Right hindlimb (tissue), 1 donor: ENCODE results near the gene RDH14.

Experiments used
- DNase-seq: peaks from one replicate; pipeline ENCODE4 v3.0.0-alpha.2; 2018

Gene RDH14

DNA sequence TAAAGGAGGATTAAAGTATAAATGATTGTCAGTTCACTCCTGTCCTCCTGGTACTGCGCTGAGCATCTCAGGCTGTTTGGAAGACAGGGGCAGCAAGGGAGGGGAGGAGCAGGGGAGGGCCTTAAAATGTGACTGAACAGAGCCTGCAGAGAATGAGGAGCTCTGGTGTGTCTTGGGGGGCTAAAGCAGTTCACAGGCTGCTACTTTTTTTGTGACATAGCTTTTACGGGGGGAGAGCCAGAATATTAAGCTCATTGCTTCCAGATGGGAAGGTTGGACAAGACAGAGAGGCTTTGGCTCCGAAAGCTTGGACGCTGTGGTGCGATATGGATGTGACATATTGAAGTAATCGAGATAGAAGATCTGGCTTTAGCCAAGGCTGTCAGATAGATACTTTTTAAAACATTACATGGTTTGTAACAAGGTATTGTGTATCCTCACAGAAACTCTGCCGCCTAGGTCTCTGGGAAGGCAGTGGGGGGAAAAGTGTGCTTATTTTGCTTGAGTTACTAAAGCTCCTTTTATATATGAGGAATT is 40.5 kb downstream of the RDH14 start:
- peak; percentile 83 for DNase-seq

DNA sequence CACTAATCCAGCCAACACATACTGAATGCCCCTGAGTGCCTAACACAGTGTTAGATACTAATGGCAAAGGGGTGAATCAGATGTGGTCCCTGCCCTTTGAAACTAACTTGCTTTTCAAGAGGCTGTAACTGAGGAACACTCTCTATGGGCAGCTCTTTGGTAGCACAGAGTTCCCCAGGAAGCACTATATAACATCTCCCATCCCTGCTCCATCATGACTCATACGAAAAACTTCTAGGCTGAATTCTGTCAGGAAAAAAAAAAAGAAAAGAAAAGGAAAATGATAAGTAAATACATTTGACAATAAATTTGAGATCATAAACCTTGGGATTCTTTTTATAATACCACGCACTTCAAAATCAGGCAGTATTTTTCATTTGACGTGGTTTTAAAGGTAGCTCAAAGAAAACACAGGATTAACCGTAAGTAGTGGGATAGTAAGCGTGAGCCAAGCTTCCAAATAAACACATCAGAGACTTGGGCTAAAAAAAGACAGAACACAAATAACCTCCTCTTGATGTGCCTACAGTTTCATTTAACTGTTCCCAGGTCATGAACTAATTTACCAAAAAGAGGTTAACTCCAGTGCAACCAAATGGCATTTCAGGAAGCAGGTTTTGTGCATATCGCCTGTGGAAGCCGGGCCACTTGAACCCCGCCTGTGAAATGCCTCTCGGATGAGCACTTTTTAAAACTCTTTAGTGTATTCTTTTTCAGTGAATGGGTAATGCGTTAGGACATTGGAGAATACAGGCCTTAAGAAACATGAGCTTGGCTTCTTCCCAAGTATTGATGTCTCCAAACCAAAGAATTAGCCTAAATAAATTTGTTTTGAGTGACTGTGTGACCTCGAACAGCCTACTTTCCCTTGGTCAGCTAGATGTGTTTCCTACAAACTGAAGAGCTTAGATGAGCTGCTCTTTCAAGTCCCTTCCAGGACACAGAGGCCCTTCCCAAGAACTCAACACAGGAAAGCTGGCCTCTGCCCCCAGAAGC is 42.0 kb downstream of the RDH14 start:
- DNase-seq = no peak

DNA sequence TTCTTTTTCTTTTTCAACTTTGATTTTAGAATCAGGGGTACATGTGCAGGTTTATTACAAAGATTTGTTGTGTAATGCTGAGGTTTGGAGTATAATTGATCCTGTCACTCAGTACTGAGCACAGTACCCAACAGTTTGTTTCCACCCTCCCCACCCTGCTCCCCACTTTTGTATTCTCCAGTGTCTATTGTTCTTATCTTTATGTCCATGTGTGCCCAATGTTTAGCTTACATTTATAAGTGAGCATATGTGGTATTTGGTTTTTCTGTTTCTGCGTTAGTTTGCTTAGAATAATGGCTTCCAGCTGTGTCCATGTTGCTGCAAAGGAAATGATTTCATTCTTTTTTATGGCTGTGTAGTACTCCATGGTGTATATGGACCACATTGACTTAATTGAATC is 43.1 kb downstream of the RDH14 start:
- DNase-seq = no peak

DNA sequence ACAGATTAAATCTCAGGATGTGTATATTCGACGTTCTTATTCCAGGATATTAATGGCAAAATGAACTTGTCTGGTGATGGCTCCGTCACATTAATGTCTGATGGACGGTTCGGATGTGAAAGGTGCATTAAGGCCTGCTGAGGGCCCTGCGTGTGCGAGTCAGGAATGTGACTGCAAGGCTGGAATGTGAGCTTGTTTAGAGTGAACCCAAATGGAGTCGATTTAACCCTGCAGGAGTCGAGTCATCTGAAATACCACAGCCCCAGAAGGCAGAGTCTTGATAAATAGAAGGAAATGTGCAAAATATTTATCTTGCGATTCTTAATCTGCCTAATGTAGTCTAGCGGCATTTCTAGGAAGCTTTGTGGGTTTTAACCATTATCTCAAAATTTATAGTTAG is 44.3 kb downstream of the RDH14 start:
- DNase-seq = no peak

DNA sequence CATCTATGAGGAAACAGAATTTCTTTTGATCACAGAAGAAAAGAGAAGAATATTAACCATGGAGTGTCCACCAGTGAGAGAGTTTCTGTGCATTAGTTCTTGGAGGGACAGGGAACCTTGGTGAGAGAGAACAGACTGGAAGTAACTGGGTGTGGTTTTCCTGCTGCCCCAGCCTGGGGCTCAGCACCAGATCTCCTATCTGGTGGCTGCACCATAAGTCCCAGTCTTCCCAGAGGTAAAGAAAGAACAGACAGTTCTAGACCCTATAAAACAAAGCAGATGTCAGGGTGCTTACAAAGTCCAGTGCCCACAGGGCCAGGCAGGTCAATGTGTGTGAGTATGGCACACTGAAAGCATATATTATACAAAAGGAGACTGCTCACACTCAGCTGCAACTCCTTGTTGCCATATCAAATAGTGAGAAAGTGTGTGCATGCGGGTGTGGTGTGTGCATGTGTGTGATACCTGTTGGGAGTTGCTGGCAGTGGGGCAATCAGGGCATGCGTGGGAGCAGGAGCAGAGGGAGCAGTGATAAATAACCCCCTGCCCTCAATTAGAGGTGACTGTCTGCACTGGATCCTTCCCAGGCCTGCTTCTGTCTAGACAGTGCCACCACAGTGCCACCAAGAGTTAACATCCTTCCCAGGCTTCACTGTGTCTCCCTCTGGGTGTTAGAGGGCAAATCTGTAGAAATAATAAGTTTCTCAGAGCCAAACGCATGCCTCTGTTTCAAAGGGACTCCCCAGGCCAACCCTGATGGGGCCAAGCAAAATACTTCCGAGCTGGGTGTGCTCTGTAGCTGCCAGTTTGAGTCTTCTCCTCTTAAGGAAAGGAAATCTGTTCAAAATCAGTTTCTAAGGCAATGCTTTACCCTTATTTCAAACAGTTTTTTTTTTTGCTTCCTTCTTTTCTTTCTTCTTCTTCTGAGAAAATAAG is 45.7 kb downstream of the RDH14 start:
- DNase-seq = no peak

DNA sequence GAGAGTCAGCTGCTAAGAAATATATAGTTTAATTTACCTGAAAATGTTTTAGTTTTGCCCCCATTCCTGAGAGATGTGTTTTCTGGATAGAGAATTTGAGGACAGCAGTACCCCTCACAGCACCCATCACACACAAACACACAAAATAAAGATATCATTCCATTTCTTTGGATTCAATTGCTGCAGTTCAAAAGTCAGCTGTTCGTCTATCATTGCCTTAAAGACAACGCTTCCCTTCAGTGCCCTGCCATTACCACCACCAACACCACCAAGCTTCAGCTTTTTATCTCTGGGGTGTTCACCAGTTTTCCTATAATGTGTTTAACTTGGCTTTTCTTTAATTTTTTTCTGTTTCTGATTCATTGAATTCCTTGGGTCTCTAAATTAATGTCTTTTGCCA is 49.7 kb downstream of the RDH14 start:
- no peak for DNase-seq

DNA sequence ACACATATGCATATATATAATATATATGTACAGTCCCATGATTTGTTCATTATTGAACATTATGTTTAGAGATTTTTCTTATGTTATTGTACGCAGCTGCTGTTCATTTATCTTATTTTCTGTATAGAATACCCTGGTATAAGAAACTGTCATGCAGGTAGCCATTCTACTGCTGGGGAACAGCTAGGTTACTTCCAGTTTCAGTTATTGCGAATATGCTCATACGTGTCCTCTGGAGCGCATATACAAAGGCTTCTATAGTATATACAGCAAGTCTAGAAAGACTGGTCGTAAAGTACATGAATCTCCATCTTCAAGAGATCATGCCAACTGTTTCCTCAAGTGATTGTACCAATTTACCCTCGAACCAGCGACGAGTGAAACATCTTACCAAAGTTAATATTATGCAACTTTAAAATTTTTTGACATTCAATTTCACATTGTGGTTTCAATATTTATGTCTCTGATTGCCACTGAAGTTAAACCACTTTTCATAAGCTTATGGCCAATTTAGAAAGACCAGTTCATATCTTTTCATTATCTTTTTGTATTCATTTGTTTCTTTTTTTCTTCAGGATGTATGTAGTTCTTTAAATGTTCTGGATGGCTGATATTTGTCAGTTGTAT is 53.5 kb downstream of the RDH14 start:
- no peak for DNase-seq

DNA sequence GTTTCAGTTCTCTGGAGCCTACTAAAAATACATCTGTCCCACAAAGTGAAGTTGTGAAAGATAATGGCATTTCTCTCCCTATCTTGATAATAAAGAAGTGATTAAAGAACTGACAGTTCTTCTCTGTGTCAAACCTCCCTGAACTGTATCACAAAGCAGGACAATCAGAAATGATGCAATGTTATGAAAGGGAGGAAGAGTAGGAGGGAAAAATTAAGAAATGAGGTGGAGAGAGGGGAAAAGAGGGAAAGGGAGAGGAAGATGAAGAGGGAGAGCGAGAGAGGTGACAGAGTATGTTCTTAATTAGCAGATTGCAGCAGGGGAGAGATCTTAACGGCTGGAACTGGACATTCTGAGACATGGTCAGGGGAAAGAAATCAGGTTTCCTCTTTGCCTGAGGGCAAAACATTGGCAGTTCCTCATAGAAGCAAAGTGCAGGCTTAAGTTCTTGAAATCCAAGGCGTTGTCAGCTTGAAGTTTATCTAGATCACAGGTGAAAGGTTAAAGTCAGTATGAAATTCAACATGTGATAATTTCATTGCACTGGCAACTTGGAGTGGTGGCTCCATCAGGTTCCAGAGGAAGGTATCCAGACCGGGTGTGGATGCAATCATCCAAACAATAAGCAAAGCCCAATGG is 54.6 kb downstream of the RDH14 start:
- DNase-seq = no peak
